K562 (cell line): Measurements from ENCODE around the gene GART. TPM values are rescaled to one million over a fixed set of nuclear protein-coding genes. Genes with fewer than 3 reads are reported as not detected.

Experiments
- CGGBP1 ChIP-seq: fragments of 250-450 bp; sonication (Bioruptor Pico); IDR thresholded peaks from 2 replicates; pipeline ENCODE4 v1.9.0; 2021; ENCODE audit warnings: mild to moderate bottlenecking
- EP300 ChIP-seq: IDR thresholded peaks from 2 replicates; pipeline ENCODE4 v1.6.1; 2012; ENCODE audit warnings: low read length, improper control_type of control experiment
- RREB1 ChIP-seq: fragments of 250-450 bp; sonication (Bioruptor Pico); IDR thresholded peaks from 2 replicates; pipeline ENCODE4 v1.4.0; 2020
- TEAD2 ChIP-seq: fragments of 450-650 bp; IDR thresholded peaks from 2 replicates; pipeline ENCODE4 v1.6.1; 2016; ENCODE audit warnings: missing genetic modification characterization, control low read depth, missing compliant biosample characterization
- ZBTB26 ChIP-seq: fragments of 450-650 bp; formaldehyde crosslinking; IDR thresholded peaks from 2 replicates; pipeline ENCODE4 v1.4.0; 2022; ENCODE audit warnings: missing genetic modification characterization
- ZC3H8 ChIP-seq: fragments of 450-650 bp; IDR thresholded peaks from 2 replicates; pipeline ENCODE4 v1.6.1; 2017
- ZKSCAN1 ChIP-seq: fragments of 150-350 bp; IDR thresholded peaks from 2 replicates; pipeline ENCODE4 v1.6.1; 2016; ENCODE audit warnings: low read depth, low read length
- ZNF699 ChIP-seq: fragments of 250-450 bp; sonication (Bioruptor Pico); IDR thresholded peaks from 2 replicates; pipeline ENCODE4 v1.8.0; 2021; ENCODE audit warnings: mild to moderate bottlenecking, moderate library complexity; ENCODE audit not compliant: insufficient replicate concordance
- ZSCAN32 ChIP-seq: fragments of 450-650 bp; formaldehyde crosslinking; IDR thresholded peaks from 2 replicates; pipeline ENCODE4 v1.4.0; 2020; ENCODE audit warnings: mild to moderate bottlenecking, moderate library complexity
- polyA plus RNA-seq, 8 experiments: library from polyadenylated mRNA; depleted of rRNA in 4 of 8; stranded (reverse) in 5 of 8; unstranded in 3 of 8; fragments of >200 nt; fragmentation: Nextera tagmentation in 2 of 8; fragmentation: Illumina TruSeq in 1 of 8; extraction: Ambion mirVana in 2 of 8; extraction: Trizol in 1 of 8; gene quantifications; 2 replicates each; pipeline versions ENCODE4 v1.2.1 to v1.2.3, GENCODE V29; 2011 to 2014; ENCODE audit warnings: inconsistent platforms in 1 of 8, missing spikeins in 1 of 8
- total RNA-seq, 7 experiments: library from RNA; depleted of rRNA in 6 of 7; stranded (reverse); fragments of >200 nt in 6 of 7; fragmentation: Illumina TruSeq in 2 of 7; extraction: Trizol in 2 of 7; gene quantifications; 2 replicates each; pipeline versions ENCODE4 v1.2.1 to v1.2.3, GENCODE V29; 2011 to 2021; ENCODE audit warnings: low replicate concordance in 1 of 7
- TF ChIP-seq, protein P1 (sequence below), 3 experiments: IDR thresholded peaks in 2 of 3; conservative IDR thresholded peaks in 1 of 3; 2 replicates each; pipeline ENCODE4 v1.5.1; 2011 to 2012; ENCODE audit warnings: low read length in 3 of 3, mild to moderate bottlenecking in 3 of 3, control low read depth in 2 of 3, improper control_type of control experiment in 1 of 3, inconsistent platforms in 1 of 3, low read depth in 1 of 3, mixed read lengths in 1 of 3, moderate library complexity in 1 of 3; ENCODE audit not compliant: insufficient read depth in 2 of 3
- TF ChIP-seq, protein P2 (sequence below): fragments of 450-650 bp; IDR thresholded peaks from 2 replicates; pipeline ENCODE4 v1.7.0; 2016; ENCODE audit warnings: borderline replicate concordance
- TF ChIP-seq, protein P3 (sequence below): sonication (generic); formaldehyde crosslinking; IDR thresholded peaks from 2 replicates; pipeline ENCODE4 v1.8.1; 2022; ENCODE audit warnings: missing genetic modification reagents

The GART gene
- total and polyA plus RNA-seq, 9 of the 15 experiments (the other 6 are each of a cell fraction or from before 2014, with no cell fraction given), result 141 to 429 (median 349) TPM

DNA sequence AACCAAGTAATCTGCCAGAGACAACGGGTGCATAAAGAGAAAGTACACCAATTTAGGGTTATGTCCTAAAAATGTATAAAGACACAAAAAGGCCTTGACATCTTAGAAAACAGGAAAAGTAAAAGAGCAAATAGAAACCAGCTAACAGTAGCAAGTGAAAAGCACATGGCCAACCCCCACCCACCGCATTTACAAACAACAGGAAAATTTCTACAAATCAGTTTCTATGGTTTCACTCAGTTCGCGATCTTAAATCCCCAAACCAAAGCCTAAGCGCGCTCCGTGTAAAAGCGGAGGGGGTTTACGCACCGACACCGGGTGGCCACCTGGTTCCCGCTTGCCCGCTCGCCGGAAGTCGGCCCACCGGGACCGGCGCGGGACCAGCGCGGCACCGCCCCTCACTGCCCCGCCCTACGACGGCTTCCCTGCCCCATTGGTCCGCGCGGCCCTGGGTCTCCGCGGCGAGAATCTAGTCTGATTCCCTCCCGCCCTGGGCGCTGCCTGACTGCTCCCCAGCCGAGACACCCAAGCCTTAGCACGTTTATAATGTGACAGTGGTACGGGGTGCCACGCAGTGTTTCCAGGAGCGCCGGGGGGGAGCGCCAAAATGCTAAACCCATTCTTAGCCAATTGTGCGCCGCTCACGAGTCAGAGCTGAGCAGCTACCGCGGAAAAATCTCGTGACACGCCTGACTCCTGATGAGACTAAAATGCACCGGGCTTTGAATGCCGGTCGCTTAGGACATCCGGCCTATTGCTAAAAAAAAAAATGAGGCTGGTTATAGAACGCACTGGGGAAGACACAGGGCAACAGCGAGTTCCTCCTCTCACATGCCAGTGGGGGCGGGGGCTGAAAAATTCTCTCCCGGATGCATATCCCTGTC is at the start of gene GART (continued):
- TF ChIP-seq ZBTB26 (CRISPR knock-in tag) (no peak), EP300 (peak; percentile 28), ZC3H8 (0 out of 2 replicates have a peak, but pooled peaks have one; percentile 59), CGGBP1 (CRISPR knock-in tag) (no peak; the same call in 1 of the 2 replicates), ZNF699 (CRISPR knock-in tag) (no peak), ZKSCAN1 (no peak), ZSCAN32 (CRISPR knock-in tag) (no peak), RREB1 (CRISPR knock-in tag) (0 out of 2 replicates have a peak, but pooled peaks have one; percentile 9), TEAD2 (tag) (0 out of 2 replicates have a peak, but pooled peaks have one; percentile 8)
- TF ChIP-seq, protein P1, sequence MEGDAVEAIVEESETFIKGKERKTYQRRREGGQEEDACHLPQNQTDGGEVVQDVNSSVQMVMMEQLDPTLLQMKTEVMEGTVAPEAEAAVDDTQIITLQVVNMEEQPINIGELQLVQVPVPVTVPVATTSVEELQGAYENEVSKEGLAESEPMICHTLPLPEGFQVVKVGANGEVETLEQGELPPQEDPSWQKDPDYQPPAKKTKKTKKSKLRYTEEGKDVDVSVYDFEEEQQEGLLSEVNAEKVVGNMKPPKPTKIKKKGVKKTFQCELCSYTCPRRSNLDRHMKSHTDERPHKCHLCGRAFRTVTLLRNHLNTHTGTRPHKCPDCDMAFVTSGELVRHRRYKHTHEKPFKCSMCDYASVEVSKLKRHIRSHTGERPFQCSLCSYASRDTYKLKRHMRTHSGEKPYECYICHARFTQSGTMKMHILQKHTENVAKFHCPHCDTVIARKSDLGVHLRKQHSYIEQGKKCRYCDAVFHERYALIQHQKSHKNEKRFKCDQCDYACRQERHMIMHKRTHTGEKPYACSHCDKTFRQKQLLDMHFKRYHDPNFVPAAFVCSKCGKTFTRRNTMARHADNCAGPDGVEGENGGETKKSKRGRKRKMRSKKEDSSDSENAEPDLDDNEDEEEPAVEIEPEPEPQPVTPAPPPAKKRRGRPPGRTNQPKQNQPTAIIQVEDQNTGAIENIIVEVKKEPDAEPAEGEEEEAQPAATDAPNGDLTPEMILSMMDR (IDR thresholded peaks at IDR 0.05 in 2 of 3, conservative IDR thresholded peaks at IDR 0.05 in 1 of 3; ENCODE audit: insufficient read depth in 2 of 3, low read depth in 1 of 3, low read length in 3 of 3), result no peak
- TF ChIP-seq, protein P2, sequence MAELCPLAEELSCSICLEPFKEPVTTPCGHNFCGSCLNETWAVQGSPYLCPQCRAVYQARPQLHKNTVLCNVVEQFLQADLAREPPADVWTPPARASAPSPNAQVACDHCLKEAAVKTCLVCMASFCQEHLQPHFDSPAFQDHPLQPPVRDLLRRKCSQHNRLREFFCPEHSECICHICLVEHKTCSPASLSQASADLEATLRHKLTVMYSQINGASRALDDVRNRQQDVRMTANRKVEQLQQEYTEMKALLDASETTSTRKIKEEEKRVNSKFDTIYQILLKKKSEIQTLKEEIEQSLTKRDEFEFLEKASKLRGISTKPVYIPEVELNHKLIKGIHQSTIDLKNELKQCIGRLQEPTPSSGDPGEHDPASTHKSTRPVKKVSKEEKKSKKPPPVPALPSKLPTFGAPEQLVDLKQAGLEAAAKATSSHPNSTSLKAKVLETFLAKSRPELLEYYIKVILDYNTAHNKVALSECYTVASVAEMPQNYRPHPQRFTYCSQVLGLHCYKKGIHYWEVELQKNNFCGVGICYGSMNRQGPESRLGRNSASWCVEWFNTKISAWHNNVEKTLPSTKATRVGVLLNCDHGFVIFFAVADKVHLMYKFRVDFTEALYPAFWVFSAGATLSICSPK, result peak; percentile 33; the same call in 1 of the 2 replicates
- TF ChIP-seq, protein P3, sequence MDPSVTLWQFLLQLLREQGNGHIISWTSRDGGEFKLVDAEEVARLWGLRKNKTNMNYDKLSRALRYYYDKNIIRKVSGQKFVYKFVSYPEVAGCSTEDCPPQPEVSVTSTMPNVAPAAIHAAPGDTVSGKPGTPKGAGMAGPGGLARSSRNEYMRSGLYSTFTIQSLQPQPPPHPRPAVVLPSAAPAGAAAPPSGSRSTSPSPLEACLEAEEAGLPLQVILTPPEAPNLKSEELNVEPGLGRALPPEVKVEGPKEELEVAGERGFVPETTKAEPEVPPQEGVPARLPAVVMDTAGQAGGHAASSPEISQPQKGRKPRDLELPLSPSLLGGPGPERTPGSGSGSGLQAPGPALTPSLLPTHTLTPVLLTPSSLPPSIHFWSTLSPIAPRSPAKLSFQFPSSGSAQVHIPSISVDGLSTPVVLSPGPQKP (CRISPR knock-in tag), result no peak
